Stimulated activated CD8-positive, alpha-beta memory T cell treated with anti-CD3 and anti-CD28 coated beads, Interleukin-12 subunit alpha, Interleukin-12 subunit beta, amount 100 ng/mL, for 1 hour (primary cell): ENCODE data around the gene PSMD11.
A peak's percentile ranks its signal among the peaks of the same experiment; 100 is the strongest.

ENCODE experiments used
- DNase-seq: peaks from one replicate; pipeline ENCODE4 v3.0.0-alpha.2; 2020; ENCODE audit warnings: low read depth

The PSMD11 gene

GRCh38 chr17:32467949-32468348 lies 23.6 kb downstream of the PSMD11 start:
- no peak for DNase-seq

GRCh38 chr17:32470405-32471167 lies 26.3 kb downstream of the PSMD11 start:
- DNase-seq, result no peak

- no peak for DNase-seq
These were observed 27.3 kb downstream of the PSMD11 start for GRCh38 chr17:32471652-32472051.

- DNase-seq, result no peak
These were observed 30.9 kb downstream of the PSMD11 start for GRCh38 chr17:32475258-32475657.

- no peak for DNase-seq
These were observed 32.9 kb downstream of the PSMD11 start for GRCh38 chr17:32477220-32477619.

GRCh38 chr17:32479074-32479617 lies 34.8 kb downstream of the PSMD11 start:
- no peak for DNase-seq

- no peak for DNase-seq
These were observed 36.9 kb downstream of the PSMD11 start for GRCh38 chr17:32481193-32481592.

- DNase-seq, result no peak
These were observed 38.4 kb downstream of the PSMD11 start for GRCh38 chr17:32482568-32483320.

- DNase-seq, result no peak
These were observed 39.2 kb downstream of the PSMD11 start for GRCh38 chr17:32483451-32484019.

- DNase-seq, result no peak
These were observed 39.7 kb downstream of the PSMD11 start for GRCh38 chr17:32484041-32484461.

- no peak for DNase-seq
These were observed 40.3 kb downstream of the PSMD11 start for GRCh38 chr17:32484628-32485027.

GRCh38 chr17:32485261-32486110 lies 41.2 kb downstream of the PSMD11 start:
- no peak for DNase-seq

- DNase-seq, result peak; percentile 36
These were observed 41.9 kb downstream of the PSMD11 start for GRCh38 chr17:32486111-32486700.

- peak; percentile 33 for DNase-seq
These were observed 42.6 kb downstream of the PSMD11 start, which contains the start of gene CDK5R1 for GRCh38 chr17:32486701-32487472. CDK5R1 (plus strand) TSS chr17:32486993; CDS start chr17:32487621, 628 bp downstream.

GRCh38 chr17:32487473-32488176 lies 43.3 kb downstream of the PSMD11 start:
- DNase-seq, result no peak

- DNase-seq, result no peak
These were observed 43.9 kb downstream of the PSMD11 start for GRCh38 chr17:32488177-32488542.

GRCh38 chr17:32488604-32489180 lies 44.4 kb downstream of the PSMD11 start:
- no peak for DNase-seq

- no peak for DNase-seq
These were observed 45.2 kb downstream of the PSMD11 start for GRCh38 chr17:32489320-32490100.

GRCh38 chr17:32490101-32490482 lies 45.8 kb downstream of the PSMD11 start:
- no peak for DNase-seq
